Measurements from ENCODE around the gene SCAND1.
"Not testable (repeated sequence)": the region's sequence is repeated elsewhere in the genome, so short reads cannot be mapped to it uniquely, and the experiment has no call there.

SCAND1 gene

DNA sequence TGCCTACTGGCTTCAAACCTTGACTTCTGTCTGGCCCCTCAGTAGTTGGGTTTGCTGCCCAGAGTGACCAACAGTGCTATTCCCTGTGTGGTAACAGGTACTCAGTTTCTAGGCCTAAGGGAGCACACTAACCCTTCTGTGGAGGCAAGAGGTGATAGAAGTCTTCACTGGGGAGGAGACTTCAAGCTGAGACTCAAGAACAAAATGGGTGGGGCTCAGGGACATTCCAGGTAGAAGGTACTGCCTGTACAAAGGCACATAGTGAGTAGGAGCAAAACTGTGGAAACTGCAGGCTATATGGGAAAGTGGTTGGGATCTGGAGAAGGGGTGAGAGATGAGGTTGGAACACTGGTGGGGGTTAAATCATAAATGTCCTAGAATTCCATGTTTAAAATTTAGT lies 2.3 kb upstream of the SCAND1 start:
- no peak for DNase-seq

DNA sequence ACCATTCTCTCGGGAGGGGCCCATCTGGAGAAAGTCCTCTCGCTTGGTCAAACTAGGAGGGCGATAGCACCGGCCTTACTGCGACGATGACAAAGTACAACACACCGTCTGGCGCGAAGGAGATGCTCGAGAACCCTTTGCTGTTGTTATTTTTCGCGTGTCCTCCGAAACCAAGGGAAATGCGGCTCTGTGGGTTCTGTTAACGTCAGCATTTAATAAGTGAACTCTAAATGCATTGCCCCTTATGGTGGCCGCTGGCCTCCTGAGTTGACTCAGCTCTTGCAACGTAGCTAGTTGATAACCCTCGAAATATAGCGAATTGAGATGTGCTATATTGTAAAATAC lies 577 bp upstream of the SCAND1 start:
- no peak for DNase-seq

DNA sequence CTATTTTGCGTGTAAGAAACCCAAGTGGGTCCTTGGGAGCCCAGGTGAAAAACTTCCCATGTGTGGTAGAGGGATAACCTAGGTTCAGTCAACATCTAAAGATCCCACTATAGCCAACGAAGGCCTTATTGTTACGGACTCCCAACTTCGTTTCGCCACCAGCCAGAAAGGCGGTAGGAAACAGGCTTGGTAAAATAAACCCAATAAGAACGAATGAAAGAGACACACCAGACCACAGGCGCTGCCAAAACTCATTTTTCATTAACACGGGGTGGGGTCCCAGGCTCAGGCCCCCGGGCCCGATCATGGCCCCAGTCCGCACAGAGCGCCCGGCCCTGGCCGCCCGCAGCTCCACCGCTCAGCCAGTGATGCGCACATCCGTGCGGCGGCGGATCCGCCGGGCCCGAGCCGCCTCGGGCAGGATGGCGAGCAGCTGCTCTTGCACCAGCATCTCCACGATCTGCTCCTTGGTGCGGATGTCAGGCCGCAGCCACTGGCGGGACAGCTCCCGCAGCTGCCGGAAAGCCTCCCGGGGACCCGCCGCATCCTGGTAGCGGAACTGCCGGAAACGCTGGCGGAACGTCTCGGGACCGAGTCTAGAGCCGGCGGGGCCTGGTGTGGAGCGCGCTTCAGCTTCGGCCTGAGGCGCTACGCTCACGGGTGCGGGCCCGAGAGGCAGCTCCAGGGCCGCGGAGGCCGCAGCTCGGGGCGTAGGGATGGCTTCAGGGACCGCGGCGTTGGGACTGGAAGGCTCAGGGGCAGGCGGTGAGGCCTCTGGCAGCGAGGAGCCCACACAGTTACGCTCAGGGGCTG lies 709 bp downstream of the SCAND1 start:
- DNase-seq, result peak; percentile 59

DNA sequence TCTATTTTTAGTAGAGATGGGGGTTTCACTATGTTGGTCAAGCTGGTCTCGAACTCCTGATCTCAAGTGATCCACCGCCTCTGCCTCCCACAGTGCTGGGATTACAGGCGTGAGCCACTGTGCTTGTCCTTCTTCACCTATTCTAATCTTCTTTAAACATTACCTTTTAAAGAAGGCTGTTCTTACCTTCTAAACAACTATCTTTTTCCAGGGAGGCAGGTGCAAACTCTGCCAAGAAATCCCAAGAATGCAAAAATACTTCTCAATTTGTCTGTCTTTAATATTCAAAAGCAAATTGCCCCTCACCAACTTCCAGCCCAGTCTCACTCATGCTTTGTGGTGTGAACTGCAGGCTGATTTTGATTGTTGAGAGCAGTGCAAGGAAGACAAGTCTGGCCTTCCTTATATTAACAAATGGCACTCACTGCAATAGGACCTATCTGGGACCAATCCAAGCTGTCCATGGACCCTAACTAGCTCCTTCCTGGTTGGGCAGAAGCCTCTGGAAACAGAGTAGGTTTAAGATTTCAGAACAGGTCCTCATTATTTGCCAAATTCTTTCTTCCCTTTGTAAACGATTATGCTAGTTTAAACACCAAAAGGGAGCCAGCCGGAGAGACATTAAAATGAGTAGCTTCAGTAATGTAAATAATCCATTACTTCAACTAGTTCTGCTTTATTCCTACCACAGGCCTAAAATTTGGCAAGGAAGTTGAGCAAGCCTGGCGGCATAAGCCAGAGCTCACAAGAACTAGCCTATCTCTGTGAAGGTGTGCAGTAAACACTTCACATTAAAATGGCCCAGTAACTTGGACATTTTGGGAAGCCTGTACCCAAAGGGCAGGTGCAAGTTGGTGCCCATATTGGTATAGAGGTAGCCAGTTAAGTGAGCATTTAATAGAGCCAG lies 1.6 kb downstream of the SCAND1 start:
- DNase-seq, result no peak

DNA sequence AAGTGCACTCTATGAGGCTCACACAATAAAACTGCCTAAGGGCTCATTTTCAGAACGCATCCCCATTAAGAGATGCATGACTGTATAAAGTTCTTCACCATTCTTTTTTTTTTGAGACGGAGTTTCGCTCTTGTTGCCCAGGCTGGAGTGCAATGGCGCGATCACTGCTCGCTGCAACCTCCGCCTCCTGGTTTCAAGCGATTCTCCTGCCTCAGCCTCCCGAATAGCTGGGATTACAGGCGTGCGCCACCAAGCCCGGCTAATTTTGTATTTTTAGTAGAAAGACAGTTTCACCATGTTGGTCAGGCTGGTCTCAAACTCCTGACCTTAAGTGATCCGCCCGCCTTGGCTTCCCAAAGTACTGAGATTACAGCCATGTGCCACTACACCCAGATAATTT lies 2.2 kb downstream of the SCAND1 start:
- not testable (repeated sequence) for DNase-seq

DNA sequence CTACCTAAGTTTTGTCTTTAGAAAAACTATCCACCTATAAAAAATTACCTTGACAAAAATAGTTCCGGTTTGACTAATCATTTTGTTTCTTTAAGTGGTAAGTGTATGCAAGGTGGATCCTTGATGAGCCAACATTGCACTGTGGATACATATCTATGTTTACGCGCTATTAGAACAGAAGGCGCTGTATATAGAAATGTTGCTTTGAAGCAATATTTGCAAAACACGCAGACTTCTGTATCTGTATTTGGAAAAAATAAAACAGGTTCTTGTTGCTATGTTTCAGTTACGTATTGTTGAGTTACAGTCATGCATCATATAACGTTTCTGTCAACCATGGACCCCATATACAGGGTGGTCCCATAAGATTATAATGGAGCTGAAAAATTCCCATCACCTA lies 4.2 kb downstream of the SCAND1 start:
- DNase-seq, result no peak

DNA sequence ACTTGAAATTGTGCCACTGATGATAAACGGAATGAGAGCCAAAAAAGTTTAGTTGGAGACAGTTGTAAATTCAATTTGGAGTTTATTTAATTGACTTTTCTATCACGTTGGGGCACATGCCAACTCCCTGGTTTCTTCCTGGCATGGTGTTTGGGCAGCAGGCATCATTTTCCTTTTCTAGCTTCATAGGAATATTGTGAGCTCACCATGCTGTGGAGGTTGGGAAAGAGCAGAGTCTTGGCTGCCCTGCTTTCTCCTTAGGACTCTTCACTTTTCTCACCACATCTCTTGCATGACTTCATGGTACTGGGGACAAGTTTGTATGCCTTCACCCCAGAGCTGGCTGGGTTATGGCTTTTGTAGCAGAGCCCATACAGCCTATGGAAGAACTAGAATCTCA lies 6.4 kb downstream of the SCAND1 start:
- DNase-seq, result no peak

DNA sequence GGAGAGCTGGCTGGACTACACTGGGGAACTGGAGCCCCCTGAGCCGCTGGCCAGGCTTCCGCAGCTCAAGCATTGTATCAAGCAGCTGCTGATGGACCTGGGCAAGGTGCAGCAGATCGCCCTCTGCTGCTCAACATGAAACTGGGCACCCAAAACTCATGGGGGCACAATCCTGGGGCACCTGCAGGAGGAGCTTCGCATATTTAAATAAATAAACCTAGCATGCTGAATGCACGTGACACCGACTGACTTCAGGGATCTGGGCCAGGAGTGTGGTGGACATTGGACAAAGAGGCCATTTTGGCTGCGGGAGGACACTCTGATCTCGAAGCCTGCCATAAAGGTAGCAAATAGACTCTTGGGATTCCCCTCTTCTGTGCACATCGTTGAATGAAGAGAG lies 6.8 kb downstream of the SCAND1 start:
- peak; percentile 9 for DNase-seq

DNA sequence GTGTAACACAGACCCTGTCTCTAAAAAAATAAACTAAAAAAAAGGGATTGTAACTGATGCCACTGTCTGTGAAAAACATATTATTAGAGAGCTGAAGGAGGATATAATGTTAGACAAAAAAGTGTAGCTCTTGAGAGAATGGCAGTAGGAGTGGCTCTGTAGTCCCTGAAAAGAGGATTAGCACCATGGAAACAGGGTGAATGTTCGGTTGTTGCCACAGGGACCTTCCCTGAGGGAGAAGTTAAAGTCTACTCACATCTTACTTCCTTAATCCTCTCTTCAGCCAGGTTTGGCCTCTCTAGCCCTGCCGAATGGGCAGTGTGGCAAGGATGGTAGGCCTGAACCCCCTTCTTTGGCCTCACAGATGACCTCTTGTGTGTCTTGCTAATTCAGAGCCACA lies 12.1 kb downstream of the SCAND1 start:
- DNase-seq, result no peak

DNA sequence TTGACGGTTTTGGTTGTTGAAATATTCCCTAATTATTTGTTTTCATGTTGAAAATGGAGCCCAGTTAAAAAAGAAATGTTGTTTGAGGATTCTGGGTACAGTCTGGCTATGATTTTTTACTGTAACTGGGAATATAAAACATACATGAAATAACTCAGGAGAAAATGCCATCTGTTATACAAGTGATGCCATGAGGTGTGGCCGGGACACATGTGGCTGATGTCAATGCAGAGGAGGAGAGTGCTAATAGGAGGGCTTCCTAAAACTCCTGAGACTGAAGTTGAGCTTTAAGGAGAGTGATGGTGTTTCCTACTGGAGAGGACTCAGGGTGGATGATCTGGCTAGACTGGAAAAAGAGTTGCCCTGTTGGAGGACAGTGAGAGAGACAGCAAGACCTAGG lies 12.7 kb downstream of the SCAND1 start:
- no peak for DNase-seq

DNA sequence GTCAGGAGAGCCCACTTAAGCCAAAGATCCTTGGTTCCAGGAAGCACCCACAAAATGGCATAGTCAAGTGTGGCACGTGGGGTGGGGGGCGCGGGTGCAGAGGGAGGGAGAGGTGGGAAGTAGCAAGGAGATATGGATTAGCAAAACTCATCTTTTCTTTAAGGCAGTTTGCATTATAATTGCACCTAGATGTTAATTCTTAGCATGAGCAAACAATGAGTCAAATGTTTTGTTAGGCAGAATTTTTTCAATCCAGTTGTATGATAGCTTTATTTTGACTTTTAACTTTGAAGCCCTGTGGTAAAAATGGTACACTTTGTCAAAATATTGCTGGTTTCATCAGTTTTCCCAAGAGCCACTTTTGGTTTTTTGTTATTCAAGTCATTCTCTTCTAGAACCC lies 15.0 kb downstream of the SCAND1 start:
- DNase-seq, result no peak

DNA sequence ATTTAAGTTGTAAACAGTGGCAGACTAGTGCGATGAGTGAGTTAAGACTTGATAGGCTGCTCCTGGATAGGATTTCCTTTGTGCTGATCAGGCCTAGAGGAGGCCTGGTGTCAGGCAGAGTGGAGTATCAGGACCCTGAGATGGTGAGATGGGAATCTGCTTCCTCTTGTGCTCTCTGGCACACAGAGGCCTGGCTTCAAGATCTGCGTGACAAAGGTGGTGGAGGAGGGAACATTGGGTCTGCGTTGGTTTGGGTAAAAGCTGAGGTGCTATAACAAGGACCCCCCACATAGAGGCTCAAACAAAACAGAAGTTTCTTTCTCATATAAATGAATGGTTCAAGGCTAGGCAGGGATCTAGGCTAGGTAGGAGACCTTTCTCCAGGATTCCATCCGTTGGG lies 20.3 kb downstream of the SCAND1 start:
- no peak for DNase-seq

DNA sequence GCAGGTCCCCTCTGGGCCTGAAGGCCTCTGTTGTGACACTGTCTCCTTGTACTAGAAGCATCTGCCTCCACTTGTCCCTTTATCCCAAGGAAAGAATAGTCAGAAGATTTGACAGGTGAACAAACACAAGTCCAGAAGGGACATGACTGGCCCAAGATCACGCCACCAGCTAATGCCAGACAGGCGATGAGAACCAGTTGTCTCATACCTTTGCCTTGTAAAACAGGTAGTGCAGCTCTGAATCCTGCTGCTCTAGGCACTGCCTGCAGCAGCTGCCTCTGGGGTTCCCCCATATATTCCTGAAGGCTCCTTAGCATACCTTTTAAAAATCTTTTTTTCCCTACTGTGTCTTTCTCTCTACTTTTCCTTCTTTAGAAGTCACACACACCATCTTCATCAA lies 25.0 kb downstream of the SCAND1 start:
- no peak for DNase-seq

DNA sequence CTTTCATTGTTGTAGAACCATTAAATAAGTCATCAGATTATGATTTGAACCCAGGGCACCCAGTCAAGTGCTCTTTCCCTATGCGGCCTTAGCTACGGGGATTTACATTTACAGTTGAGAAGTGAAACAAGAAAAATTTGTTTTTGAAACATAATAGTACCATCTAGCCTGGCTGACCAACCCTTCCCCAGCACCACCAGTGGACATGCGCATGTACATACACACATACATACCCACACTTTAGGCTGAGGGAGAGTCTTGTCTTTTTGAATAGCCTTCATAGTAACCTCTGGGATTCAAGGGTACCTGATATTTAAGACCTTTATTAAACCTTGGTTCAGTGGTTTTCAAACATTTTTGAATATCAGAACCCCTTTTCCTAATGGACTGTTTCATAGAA lies 33.8 kb downstream of the SCAND1 start:
- no peak for DNase-seq

DNA sequence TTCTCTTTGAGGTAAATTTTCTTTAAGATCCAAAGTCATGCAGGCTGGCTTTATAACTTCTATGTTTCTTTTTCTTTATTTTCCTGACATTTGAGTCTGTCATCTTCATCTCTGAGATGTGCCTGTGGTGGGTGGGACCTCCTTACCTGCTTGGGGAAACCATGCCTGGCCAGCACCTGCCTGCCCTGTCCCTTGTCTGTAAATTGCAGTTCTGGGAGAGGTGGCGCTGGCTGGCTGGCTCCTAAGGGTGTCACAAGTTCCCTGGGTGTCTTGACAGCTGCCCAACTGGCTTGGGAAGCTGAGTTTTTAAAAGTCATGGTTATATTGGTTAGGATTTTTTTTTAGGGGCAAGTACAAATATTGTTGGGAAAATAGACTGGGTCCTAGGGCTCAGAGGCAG lies 36.3 kb downstream of the SCAND1 start:
- DNase-seq, result no peak

DNA sequence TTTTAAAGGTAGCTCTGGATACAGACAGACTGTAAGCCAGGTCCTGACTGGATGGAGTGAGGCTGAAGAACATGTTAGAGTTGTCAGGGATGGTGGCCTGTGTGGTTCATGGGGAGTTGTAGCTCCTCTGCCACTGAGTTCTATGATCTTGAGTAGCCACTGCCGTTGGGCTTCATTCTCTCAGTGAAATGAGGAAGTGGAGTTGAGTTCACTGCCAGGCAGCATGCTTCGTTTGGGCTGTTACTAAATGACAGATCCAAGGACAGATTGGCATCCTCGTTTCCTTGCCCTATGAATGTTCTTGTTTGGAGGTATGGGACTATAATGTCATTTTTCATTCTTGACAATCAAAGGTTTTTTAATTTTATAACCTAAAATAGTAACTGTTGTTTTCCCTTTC lies 37.2 kb downstream of the SCAND1 start:
- DNase-seq, result no peak

DNA sequence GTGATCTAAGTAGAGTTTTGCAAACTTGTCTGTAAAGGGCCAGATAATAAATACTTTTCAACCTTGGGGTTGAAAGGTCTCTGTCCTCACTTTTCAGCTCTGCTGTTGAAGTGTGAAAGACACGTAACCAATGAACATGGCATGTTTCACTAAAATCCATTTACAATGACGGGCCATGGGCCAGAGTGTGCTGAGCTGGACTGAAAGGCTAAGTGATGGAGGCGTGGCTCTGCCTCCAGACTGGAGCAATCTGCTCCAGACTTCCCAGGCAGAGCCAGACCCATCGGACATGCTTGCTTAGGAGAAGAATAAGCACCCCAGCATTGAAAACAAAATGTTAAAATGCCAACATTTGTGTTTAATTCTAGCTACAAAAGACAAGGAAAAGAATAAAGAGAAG lies 41.4 kb downstream of the SCAND1 start:
- no peak for DNase-seq

DNA sequence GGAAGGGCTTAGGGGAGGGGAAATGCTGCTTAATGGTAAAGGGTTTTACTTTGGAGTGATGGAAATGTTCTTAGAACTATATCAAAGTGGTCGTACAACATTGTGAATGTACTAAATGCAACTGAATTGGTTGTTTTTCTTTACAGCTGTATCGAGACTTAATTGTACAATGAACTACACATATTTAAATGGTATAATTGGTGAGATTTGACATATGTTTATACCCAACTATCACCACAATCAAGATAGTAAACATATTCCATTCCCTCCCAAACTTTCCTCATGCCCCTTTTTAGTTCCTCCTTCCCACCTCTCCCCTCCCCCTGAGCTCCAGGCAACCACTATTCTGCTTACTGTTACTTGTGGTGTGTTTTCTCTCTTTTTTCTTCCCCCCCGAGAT lies 44.0 kb downstream of the SCAND1 start:
- no peak for DNase-seq

DNA sequence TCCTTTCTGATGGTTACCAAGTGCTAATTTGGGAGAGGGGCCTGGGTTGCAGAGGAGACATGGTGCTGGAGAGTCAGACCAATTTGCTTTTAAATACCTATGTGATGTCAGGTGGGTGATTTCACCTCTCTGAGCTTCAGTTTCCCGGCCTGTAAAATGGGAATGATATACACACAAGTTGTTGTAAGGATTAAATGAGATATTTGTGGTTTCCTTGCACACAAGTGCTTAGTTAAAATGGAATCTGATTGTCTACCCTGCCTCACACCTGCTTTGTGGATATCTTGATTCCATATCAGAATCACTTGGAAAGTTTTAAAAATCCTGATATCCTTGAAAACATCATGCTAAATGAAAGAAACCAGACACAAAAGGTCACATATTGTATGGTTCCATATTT lies 44.5 kb downstream of the SCAND1 start:
- no peak for DNase-seq

DNA sequence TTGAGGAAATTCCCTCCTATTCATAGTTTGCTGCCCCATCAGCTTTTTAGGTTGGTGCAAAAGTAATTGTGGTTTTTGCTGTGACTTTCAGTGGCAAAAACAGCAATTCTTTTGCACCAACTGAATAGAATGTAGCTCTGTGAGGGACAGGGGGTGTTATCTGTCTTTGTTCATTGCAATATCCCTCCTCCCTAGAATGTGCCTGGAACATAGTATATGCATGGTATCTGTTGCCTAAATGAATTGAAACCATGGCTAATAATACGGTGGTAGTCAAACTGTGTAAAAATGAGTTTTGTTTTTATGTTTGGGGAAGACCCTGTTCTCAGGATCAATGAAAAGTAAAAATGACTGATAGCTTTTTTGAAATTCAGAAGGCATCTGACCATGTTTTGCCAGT lies 45.1 kb downstream of the SCAND1 start:
- no peak for DNase-seq

DNA sequence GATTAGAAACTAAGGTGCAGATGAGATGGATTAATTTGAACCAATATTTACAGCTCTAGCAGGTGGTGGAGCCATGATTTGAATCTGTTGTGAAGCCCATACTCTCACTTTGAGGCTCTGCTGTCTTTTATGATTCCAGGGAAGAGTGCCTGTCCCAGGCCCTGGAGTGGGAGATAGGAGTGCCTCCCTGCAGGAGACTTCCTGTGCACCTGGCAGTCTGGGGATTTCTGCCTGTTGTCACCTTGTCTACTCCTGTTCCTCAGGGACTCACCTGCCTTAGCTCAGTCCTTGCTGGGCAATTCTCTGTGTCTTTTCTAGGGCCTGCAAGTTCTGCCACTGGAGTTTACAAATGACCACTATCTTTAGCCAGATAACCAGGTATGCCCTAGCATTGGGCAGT lies 46.3 kb downstream of the SCAND1 start:
- DNase-seq, result no peak

DNA sequence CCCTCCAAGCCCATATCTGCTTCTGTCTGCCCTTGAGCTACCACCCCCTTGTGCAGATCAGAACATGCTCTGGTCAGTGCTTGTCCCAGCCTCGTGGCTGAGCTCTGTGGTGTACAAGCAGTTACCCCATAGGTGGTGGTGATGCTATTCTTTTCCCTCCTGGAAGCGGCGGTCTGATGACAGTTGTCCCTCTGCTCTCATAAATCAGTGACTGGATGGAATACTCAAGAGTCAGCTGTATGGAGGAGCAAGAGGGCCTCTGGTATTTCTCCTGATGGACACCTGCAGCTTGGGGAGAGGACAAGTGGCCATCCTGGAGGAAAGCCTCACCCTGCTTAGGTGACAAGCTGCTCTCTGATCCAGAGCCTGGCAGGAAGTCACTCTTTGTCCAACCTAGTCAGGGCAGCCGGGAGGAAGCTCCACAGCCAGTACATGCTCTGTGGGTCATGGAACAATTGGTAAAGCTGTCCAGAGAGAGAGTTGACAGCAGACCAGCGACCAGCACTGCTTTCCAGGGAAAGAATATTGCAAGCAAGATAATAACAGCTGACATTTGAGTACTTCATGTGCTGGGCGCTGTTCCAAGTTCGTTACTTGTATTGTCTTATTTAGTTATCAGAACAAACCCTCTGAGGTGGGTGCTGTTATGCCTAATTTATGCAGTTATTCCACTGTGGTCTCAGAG lies 47.1 kb downstream of the SCAND1 start:
- no peak for DNase-seq

DNA sequence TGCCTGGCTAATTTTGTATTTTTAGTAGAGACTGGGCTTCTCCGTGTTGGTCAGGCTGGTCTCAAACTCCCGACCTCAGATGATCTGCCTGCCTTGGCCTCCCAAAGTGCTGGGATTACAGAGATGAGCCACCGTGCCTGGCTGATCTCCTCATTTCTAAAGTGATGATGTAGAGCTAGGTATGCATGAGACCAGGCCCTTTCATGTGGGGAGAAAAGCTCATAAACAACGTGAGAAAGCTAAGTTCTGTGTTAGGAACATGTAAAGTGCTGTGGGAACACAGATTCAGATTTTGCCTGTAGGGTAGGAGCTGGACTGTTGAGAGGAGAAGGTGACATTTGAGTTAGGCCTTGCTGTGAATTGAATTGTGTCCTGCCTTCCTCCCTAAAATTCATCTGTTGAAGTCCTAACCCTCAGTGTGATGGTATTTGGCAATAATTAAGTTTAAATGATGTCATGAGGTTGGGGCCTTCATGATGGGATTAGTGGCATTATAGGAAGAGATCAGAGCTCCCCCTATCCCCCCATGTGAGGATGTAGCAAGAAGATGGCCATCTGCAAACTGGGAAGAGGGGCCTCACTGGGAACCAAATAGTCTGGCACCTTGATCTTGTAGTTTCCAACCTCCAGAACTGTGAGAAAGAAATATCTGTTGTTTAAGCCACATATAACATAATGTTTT lies 49.2 kb downstream of the SCAND1 start:
- DNase-seq, result no peak
